HG03066 (cell line): Measurements from ENCODE around the gene SWT1.
"Not testable (repeated sequence)": the region's sequence is repeated elsewhere in the genome, so short reads cannot be mapped to it uniquely, and the experiment has no call there.

ENCODE experiments used
- ATAC-seq: cut with Tn5 transposase; IDR thresholded peaks from one replicate; pipeline ENCODE4 v1.9.1; 2021; ENCODE audit warnings: low read depth; ENCODE audit not compliant: unreplicated experiment

The SWT1 gene

DNA sequence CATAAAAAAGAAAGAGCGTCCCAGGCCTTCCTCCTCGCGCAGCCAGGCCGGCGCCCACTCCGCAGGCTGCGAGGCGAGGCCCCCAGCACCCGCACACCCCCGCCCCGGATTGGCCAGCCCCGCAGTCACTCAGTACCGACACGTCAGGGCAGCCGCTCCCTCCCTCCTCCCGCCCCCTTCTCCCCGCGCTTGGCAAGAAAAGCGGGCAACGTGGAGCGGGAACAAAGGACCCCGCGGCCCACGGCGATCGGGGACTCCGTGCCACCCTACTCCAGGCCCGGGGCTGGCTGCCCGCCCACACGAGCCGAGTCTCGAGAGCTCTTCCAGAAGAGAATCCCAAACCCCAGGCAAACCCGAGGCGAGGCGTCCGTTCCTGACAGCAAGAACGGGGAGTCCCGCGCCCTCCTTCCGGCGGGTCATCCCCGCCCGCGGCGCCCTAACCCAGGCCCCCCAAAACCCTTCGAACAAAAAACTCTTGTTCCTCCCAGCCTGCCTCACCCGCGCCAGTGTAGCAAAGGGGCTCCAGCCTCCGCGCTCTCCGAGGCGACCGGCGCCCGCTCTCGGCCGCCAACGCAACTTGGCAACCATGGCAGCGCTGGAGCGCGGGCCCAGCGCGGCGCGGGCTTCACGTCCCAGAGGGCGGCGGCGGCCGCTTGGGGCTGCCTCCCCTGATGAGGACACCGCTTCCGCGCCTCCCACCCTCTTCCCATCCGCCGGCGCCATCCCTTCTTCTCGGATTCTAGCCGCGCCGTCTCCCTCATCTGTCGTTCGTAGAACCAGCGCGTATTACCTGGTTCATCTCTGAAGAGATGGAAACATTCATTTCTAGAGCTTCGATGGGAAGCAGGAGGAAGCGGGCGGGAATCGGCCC is 159.4 kb downstream of the SWT1 start:
- ATAC-seq: peak; percentile 45

DNA sequence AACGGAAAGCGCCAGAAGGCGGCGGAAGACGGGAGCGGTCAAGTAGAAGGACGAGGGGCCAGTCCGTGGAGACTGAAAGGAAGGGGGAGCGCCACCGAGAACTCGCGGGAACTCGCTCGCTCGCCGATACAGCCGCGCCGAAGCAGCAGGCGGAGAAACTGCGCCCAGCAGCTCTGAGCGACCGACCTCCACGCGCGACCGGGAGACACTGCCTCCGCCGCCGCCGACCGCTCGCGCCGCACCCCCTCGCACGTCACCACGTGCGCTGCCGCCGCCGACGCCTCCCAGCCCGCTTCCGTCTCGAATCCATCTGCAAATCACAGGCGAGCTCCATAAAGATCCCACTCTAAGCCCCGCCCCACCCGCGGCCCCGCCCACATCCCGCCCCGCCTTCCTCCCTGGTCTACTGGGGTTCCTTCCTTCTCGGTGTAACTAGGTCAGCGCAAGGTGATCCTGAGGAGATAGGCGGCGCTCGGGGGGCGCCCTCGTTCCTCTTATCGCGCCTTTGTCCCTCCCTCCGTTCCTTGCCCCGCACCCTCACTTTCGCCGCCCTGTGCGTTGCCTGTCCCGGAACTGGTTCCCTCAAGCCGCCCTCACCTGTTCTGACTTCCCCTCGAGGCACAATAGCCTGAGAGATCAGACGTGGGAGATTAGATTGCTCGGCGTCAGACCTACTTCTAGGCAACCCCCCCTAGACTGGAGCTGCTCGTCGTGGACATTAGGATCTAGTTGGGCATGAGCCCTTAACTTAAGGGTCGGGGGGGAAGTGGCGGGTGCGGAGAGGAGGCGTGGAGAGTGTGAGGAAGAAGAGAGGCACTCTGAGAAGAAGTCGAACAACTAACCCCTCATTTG is 160.3 kb downstream of the SWT1 start, which contains the start of gene IVNS1ABP:
Gene IVNS1ABP, minus strand, starts transcription at position 210 of the 852 bp plus-strand sequence. CDS start 7,750 bp downstream, outside the sequence.
- peak; percentile 71 for ATAC-seq

DNA sequence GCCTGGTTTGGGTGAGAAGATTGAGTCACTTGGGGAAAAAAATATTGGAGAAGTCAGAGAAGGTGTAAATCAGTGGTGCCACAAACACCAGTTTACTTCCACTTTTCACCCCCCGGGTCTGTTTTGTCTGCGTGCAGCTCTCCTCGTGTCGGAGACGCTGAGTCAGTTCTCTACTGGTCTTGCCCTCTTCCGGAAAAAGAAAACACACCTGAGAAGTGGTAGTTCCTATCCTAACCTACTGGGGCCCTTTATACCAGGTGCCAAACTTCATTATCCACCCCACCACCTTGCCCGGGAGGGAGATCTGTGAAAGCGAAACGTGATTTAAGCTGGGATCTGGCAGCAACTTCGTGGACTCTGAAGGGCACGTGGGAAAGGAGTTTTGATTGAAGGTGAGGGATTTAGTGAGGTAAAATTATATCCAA is 160.9 kb downstream of the SWT1 start:
- ATAC-seq: peak; percentile 41

DNA sequence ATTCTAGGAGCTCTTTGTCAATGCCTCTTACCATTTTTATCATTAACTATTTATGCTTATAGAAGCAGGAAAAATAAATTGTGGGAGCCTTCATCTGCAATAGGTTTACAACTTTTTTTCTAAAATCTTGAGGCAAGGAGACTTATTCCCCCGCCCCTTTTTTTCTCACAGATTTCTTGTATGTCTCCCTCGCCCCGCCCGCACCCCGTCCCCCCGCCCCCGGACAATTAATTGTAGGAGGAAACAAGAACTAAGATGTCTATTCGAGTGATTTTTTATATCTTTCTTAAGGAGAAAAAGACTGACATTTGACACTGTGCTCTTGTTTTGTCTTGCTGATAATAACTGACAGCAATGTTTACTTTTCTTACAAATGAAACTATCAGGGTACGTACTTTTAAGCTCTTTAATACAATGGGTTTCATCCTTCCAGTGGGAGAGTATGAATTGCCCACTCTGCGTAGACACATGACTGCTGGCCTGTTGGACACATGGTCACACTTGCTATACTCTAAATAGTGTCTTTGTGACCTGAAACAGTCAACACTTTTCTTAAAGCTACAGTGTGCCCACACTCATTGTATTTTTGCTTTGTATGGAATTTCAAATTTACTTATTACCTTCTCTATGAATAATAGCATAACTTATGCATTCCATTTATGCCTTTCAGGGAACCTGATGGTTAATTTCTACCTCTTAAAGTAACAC is 161.6 kb downstream of the SWT1 start:
- no peak for ATAC-seq

DNA sequence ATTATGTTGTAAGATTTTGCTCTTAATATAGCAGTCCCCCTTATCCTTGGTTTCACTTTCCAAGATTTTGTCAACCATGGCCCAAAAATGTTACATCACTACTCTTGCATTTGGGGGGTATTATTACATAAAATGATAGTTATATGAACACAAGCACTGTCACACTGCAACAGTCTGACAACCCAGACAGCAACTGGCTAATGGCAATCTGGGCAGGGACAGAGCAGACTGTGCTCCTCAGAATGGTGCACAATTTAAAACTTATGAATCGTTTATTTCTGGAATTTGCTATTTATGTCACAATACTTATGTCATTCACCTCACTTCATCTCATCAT is 162.1 kb downstream of the SWT1 start:
- ATAC-seq: no peak

DNA sequence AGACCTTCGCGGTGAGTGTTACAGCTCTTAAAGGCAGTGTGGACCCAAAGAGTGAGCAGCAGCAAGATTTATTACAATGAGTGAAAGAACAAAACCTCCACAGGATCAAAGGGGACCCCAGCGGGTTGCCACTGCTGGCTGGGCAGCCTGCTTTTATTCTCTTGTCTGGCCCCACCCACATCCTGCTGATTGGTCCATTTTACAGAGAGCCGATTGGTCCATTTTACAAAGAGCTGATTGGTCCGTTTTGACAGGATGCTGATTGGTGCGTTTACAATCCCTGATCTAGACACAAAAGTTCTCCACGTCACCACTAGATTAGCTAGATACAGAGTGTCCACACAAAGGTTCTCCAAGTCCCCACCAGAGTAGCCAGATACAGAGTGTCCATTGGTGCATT is 164.1 kb downstream of the SWT1 start:
- not testable (repeated sequence) for ATAC-seq

DNA sequence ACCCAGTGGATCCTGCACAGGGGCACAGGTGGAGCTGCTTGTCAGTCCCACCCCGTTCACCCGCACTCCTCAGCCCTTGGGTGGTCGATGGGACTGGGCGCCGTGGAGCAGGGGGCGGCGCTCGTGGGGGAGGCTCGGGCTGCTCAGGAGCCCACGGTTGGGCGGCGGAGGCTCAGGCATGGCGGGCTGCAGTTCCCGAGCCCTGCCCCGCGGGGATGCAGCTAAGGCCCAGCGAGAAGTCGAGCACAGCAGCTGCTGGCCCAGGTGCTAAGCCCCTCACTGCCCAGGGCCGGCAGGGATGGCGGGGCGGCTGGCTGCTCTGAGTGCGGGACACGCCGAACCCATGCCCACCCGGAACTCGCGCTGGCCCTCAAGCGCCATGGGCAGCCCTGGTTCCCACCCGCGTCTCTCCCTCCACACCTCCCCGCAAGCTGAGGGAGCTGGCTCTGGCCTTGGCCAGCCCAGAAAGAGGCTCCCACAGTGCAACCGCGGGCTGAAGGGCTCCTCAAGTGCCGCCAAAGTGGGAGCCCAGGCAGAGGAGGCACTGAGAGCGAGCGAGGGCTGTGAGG is 164.8 kb downstream of the SWT1 start:
- ATAC-seq: not testable (repeated sequence)

DNA sequence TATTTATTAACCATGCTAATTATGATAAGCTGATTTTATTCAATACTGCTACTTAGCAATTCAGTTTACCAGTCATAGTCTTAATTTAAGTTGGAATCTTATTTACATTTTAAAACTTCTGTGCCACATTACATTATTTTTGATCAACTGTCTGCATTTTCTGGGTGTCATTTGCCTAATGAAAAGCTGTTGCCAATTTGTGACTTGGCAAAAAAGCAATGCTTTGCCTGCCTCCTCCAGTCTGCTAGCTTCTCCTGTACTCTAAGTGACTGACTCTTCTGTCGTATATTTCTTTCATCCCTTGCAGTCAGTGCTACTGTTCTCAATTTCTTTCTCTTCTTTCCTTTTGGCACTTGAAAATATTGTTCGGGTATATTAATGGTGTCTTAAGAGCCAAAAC is 165.7 kb downstream of the SWT1 start:
- ATAC-seq: no peak

DNA sequence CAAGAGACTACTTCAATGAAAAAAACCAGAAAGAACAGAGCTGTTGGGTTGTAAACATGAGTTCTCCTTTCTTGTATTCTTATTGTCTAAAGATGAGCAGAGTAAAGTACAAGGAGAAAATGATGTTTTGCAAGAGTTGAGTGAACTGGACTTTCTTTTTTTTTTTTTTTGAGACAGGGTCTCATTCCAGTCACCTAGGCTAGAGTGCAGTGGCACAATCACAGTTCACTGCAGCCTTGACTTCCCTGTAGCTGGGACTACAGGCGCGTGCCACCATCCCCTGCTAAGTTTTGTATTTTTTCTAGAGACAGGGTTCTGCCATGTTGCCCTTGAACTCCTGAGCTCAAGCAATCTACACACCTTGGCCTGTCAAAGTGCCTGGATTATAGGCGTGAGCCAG is 167.2 kb downstream of the SWT1 start:
- ATAC-seq: no peak

DNA sequence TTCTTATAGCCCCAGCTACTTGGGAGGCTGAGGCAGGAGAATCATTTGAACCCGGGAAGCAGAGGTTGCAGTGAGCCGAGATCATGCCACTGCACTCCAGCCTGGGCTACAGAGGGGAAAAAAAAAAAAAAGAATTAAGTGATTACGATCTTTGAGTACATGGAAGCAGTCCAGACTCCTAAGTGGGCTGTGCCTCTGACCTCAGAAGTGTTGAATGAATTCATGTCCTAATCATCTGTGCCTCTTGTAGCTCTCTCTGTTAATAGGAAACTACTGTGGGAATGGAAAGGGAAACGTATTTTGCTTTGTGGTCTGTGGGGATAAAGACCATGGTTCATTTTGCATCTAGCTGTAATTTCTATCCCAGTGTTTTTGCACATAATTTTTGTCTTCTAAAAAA is 168.4 kb downstream of the SWT1 start:
- ATAC-seq: no peak

DNA sequence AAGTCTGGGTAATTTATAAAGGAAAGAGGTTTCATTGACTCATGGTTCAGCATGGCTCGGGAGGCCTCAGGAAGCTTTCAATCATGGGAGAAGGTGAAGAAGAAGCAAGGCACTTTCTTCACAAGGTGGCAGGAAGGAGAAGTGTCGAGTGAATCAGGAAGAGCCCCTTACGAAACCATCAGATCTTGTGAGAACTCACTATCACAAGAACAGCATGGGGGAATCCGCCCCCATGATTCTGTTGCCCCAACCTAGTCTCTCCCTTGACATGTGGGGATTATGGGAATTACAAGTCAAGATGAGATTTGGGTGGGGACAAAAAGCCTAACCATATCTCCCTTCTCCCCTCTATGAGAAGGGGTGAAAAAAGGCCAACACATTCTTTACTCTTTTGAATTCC is 171.3 kb downstream of the SWT1 start:
- no peak for ATAC-seq

DNA sequence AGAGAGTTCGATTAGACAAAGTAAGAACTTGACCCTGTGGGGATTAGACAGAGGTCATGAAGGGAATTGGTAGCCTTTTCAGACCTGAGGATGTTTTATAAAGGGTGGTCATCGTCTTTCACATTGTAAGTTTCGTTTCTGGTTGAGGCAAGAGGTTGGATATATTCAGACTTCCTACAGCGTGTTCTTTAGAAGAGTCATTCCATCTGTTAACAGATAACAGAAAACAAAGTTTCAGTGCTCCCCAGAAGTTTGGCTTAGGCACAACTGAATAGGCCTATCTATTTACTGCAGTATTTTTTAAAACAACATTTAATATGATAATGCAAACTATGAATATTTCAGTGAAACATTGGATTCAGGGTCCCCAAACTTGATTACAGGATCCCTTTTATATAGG is 177.2 kb downstream of the SWT1 start:
- ATAC-seq: no peak

DNA sequence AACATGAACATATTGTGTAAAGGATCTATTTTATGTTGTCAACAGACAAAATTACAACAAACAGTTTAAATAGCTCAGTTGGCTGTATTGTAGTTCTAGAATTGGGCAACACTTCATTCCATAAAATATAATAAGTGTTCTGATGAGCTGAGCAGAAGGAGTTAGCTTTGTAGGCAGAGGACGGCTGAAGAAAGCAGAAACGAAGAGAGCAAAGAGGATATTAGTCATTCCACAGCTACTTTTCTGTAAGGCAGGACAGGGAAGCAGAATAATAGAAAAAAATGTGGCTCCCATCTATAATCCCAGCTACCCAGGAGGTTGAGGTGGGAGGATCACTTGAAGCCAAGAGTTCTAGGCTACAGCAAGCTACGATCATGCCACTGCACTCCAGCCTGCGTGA is 180.3 kb downstream of the SWT1 start:
- no peak for ATAC-seq

DNA sequence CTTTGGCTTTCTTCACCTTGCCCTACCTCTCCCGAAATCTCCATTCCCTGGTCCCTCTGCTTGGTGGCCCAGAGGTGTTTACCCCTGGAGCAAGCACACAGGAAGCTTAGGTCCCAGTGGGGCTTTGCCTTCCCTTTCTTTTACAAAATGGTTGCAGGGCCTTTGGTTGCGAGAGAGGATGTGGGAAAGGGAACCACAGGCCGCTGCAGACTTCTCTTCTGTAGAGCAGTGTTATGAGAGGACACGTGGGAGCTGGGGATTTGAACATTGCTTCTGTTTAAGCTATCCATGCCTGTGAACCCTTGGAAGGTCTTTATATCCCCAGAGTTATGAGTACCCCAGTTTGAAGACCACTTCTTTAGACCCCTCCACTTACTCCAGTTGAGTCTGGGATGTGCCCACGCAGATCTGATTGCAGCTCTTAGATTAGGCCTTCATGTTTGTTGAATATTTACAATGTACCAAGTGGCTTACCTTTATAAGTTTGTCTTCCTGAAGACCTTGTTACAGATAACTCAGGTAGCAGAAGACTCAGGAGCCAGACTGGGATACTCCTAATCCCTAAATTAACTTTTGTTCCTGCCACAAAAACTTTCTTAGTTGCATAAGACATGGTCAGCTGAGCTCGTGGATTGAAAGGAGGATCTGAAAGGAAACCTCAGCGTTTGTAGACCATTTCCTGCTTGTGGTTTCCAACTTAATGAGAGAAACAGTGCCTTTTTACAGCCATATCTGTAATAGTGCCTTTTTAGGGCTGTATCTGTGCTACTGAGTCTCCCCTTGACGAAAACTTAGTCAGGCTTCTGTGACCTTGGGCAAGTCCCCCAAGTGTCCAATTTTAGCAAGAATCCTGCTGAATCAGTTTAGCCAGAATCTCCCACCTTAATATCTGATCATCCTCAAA is 182.0 kb downstream of the SWT1 start:
- ATAC-seq: peak; percentile 97

DNA sequence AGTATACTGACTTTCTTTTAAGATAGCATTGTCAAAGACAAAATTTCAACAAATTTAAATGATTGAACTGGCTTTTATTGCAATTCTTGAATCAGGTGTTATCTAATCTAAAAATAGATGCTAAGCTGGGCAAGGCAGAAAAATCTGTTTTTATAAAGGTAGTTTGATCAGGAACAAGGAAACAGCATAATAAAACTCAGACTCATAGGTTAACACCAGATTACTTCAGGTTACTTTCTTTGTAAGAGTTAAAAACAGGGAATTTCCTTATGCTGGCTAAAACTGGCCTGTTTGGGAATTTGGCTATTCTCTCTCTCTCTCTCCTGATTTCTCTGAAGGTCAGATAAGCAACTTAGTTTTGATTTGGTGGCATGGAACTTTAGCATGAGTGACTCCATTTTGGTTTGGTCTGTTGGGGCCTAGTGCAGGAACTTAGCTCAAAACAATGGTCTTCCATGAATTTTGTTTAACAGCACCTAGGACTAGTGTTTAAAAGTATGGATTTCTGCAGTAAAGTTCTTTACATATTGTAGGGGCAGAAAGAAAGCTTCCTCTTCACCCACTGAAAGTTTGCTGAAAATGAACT is 184.3 kb downstream of the SWT1 start:
- ATAC-seq: no peak
